Measurements from ENCODE around the gene NTN3. TPM values are rescaled to one million over a fixed set of nuclear protein-coding genes. Genes with fewer than 3 reads are reported as not detected.
A peak's percentile ranks its signal among the peaks of the same experiment; 100 is the strongest.

Gene NTN3
- 0.23 TPM in 1 of 2 replicates, not detected in the other for total RNA-seq

GRCh38 chr16:2471016-2471652 lies at the start of gene NTN3:
Gene NTN3 (plus strand): TSS chr16:2471297. CDS start chr16:2471702, 405 bp downstream.
- no peak for DNase-seq (ENCODE audit: low read depth)
- peak within 1 kb of the TSS; percentile 31 for H3K4me3 ChIP-seq (ENCODE audit: low read depth, low read length)
- TF ChIP-seq, protein P1, sequence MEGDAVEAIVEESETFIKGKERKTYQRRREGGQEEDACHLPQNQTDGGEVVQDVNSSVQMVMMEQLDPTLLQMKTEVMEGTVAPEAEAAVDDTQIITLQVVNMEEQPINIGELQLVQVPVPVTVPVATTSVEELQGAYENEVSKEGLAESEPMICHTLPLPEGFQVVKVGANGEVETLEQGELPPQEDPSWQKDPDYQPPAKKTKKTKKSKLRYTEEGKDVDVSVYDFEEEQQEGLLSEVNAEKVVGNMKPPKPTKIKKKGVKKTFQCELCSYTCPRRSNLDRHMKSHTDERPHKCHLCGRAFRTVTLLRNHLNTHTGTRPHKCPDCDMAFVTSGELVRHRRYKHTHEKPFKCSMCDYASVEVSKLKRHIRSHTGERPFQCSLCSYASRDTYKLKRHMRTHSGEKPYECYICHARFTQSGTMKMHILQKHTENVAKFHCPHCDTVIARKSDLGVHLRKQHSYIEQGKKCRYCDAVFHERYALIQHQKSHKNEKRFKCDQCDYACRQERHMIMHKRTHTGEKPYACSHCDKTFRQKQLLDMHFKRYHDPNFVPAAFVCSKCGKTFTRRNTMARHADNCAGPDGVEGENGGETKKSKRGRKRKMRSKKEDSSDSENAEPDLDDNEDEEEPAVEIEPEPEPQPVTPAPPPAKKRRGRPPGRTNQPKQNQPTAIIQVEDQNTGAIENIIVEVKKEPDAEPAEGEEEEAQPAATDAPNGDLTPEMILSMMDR (conservative IDR thresholded peaks at IDR 0.05; ENCODE audit: low read depth, low read length), result no peak

DNA sequence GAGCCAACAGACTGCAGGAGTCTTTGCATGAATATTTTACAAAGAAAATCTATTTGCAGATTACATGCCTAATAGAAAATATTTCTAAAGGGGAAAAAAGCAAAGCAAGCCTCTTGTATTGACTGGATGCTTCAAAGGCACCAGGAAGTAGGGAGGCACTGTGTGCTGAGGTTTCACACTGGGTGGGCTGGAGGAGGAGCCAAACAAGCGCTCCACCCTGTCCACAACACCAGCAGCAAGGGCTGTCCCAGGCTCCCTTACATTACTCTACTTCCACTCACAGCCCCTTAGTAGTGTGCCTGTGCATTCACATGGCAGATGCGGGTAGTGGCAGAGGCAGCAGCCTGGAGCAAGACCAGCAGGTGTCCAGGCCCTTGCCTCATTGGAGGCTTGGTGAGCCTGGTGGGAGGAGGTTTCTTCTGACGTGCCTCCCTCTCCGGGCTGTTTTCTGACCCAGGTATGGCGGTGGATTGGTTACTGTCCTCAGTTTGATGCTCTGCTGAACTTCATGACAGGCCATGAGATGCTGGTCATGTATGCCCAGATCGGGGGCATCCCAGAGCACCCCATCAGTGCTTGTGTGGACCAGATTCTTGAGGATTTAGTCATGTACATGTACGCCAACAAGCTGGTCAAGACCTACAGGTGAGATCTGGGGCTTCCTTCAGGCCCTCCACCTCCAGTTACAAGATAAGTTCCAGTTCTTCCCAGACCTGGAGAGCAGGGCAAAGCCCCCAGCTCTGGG lies 48.8 kb upstream of the NTN3 start:
- TF ChIP-seq, protein P1 (conservative IDR thresholded peaks at IDR 0.05; ENCODE audit: low read depth, low read length), result no peak
- H3K4me3 ChIP-seq (ENCODE audit: low read depth, low read length), result no peak overlapping the region
- DNase-seq (ENCODE audit: low read depth), result no peak

DNA sequence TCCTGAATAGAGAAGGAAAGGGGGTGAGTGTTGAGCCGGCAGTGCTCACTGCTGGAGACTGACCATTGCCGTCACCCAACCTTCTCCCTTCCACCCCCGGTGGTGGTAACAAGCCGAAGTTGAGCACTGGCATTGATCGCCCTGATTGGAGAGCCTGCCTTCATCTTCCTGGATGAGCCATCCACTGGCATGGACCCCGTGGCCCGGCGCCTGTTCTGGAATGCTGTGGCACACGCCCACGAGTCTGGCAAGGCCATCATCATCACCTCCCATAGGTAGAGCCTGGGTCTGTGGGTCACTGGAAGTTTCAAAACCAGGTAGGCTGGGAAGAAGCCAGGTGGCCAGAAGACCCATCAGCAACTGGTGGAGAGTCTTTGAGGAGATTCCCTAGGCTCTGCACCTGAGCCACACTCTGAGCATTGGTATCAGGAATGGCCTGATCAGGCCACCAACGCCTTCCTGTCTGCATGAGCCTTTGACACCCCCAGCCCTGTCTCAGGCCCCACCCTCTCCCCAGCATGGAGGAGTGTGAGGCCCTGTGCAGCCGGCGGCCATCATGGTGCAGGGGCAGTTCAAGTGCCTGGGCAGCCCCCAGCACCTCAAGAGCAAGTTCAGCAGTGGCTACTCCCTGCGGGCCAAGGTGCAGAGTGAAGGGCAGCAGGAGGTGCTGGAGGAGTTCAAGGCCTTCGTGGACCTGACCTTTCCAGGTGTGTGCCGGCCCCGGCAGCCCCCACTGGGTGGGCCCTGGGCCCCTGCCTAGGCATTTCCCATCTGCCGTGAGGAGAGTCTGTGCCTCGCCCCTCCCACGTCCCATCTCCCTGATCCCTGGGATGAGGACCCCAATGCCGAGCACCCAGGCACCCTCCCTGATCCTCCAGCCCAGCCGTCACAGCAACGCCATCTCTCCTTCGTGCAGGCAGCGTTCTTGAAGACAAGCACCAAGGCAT lies 46.8 kb upstream of the NTN3 start:
- H3K4me3 ChIP-seq (ENCODE audit: low read depth, low read length), result no peak overlapping the region
- DNase-seq (ENCODE audit: low read depth), result no peak
- TF ChIP-seq, protein P1 (conservative IDR thresholded peaks at IDR 0.05; ENCODE audit: low read depth, low read length), result no peak

DNA sequence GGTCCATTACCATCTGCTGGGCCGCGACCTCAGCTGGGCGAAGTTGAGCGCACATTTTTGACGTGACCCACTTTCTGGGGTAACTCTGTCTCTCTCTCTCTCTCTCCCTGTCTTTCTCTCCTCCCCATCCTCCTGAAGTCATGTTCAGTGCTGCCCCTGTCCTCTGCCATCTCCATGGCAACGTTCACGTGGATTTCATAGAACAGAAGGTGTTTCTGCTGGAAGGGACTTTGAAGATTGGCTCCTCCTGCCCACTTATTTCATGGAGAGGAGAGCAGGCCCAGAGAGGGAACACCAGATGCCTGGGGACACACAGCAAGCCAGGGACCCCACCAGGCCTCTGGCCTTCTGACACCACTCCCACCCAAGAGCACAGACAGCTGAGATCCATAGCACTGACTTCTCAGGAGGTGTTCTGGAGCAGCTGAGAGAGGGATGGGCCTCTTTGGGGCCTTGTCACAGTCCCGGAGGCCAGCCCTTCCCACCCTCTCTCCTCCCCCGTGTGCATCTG lies 46.0 kb upstream of the NTN3 start:
- DNase-seq (ENCODE audit: low read depth), result no peak
- no peak overlapping the region for H3K4me3 ChIP-seq (ENCODE audit: low read depth, low read length)
- TF ChIP-seq, protein P1 (conservative IDR thresholded peaks at IDR 0.05; ENCODE audit: low read depth, low read length), result no peak

- TF ChIP-seq, protein P1 (conservative IDR thresholded peaks at IDR 0.05; ENCODE audit: low read depth, low read length), result no peak
- DNase-seq (ENCODE audit: low read depth), result no peak
- no peak overlapping the region for H3K4me3 ChIP-seq (ENCODE audit: low read depth, low read length)
These were observed 45.2 kb upstream of the NTN3 start for GRCh38 chr16:2425825-2426430.

- DNase-seq (ENCODE audit: low read depth), result no peak
- no peak overlapping the region for H3K4me3 ChIP-seq (ENCODE audit: low read depth, low read length)
- TF ChIP-seq, protein P1 (conservative IDR thresholded peaks at IDR 0.05; ENCODE audit: low read depth, low read length), result no peak
These were observed 44.1 kb upstream of the NTN3 start for GRCh38 chr16:2426941-2427361.
